ENCODE measurements around the gene PDE4B.

PDE4B gene

DNA sequence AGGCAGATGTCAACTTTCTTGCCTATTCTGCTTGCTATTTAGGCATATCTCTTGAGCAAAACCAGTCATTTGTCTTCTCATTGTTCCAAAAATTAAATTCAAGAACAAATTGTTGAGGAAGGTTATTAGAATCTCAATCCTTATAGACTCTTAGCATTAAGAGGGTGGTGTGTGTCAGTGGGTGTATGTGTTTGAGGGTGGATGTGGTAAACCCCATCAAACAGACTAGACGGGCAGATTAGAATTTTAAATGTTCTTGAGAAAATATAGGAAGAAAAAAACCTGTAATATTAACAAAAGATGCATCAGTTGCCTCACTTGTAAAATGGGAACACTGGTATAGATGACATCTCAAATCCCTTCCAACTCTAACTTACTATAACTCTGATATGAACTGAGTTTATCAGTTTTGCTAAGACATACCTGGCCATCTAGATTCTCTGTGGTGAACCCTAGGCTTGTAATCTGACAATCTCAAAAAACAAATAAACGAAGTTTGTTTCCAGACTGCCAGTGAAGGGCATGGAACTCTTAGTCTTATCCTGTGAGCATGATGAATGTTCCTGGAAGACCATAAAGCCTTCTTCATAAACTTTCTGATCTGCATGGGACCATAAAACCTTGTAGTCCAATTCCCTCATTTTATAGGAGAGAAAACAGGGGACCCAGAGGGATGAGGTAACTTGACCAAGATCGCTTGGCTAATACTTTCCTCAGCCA is 564.9 kb downstream of the PDE4B start:
- no peak for DNase-seq (ENCODE audit: low read depth in 2 of 2)

DNA sequence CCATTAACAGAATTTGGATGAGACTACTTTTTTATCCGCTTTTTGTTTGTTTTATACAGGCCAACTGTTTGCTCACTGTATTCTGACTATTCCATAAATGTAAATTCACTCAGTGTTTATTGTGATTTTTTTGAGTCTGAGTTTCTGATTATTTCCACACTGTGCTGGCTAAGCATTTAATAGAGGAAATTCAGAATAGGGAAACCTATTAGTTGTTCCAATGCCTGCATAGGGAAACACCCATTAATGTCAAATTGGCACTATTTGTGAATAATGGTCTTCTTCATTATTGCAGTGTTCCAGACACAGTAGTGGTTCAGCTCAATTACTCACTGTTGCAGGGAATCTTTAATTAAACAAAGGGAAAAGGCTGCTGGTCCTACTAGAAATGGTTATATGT is 566.6 kb downstream of the PDE4B start:
- DNase-seq (ENCODE audit: low read depth in 2 of 2) = no peak

DNA sequence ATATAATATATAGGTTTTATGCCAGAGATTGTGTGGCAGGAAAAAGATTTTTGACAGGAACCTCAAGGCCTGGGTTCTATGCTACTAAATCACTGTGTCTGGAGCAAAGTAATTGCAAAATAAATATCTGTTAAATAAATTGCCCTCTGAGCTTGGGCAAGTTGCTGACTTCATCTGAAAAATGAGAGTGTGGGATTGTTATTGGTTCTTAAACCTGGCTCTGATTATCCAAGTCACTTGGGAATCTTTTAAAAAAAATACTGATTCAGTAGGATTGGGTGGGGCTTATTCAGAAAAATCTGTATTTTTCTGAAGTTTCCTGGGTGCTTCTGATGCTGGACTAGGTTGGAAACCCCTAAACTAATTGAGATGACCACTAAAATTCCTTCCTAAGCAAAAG is 567.1 kb downstream of the PDE4B start:
- DNase-seq (ENCODE audit: low read depth in 2 of 2) = no peak

DNA sequence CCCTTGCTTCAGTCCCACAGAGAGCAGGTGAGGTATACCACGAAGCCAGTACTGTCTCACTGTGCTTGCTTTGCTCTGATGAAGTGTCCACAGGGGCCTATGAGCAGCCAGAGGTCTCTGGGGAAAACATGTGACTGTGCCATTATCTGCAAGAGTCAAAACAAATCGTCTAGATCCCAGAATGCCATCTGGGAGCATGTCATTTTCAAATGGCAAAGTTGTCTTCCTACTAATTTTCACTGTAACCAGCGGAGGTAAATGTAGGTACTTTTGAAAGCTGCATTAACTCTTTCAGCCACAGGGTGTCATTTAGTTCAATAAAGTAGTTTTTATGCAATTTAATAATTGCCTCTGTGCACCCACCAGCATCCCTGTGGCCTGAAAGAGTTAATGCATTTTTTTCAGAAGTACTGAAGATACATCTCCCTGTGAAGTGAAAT is 567.6 kb downstream of the PDE4B start:
- no peak for DNase-seq (ENCODE audit: low read depth in 2 of 2)

DNA sequence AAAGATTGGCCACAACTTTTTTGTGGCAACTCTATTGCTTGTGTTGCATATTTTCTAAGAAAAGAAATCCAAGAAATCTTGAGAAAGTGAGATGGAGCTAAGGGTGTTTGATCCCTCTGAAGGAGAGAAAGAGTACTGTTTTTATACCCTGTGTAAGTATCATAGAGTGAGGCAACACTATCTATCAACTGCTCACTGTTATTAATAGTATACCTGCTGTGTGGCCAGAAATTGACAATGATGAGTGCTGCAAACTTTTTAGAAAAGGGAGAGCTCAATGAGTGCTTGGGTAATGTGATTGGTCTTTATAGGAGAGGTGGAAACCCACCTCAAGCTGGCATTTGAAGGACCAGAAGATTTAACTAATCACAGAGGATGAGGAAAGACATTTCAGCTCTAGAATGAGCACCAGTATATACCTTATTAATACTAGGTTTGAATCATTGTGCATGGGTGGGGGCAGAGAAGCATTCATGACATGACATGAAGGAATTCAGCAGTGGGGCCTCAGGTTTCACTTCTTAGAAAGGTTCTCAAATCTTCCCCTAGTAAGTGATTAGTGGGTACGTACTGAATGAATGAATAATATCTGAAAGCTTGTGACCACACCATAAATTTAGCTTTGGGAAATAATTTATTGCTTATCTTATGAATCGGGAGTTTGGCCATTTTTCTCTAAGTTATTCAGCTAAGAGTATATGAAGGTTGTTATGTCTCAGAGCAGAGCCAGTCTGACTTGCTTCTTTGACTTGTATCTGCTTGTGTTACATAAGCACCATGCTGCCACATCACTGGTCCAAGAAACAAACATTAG is 572.1 kb downstream of the PDE4B start:
- DNase-seq (ENCODE audit: low read depth in 2 of 2) = no peak

- no peak for DNase-seq (ENCODE audit: low read depth in 2 of 2)
Measured at GRCh38 chr1:66365635-66366034, 572.9 kb downstream of the PDE4B start.

DNA sequence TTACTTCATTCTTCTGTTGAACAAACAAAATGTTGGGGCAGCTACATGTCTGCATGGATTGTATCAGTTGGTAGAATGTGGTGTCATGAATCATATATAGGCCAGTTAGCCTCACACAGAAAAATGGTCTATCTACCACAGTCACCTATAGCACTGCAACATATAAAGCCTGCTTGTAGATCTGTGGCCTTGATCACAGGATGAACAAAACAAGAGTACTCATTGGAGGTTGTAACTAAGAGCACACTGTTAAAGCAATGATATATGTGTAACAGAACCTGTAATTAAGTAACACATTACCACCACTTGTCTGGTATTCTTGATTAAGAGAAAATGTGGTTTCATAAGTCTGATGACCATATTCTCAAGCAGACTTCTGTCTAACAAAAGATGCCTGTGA is 573.9 kb downstream of the PDE4B start:
- DNase-seq (ENCODE audit: low read depth in 2 of 2) = no peak

DNA sequence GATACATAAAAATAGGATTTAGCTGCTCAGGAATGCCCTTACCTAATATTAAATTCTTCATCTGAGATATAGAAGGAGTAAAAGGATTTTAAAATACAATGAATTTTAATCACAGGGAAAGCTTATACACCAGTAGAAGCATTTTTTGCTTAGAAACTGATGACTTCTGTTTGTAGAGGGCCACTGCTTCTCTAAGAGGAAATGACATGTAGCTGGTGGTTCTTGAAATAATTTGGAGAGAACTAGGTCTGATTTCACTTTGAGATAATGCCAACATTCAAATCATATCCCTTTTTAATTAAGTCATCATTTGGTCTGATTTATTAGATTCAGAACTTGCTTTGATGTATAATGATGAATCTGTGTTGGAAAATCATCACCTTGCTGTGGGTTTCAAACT is 574.7 kb downstream of the PDE4B start:
- no peak for DNase-seq (ENCODE audit: low read depth in 2 of 2)

- no peak for DNase-seq (ENCODE audit: low read depth in 2 of 2)
Measured at GRCh38 chr1:66368261-66368660, 575.6 kb downstream of the PDE4B start.

GRCh38 chr1:66370462-66370971 is 577.8 kb downstream of the PDE4B start:
- DNase-seq (ENCODE audit: low read depth in 2 of 2) = no peak

DNA sequence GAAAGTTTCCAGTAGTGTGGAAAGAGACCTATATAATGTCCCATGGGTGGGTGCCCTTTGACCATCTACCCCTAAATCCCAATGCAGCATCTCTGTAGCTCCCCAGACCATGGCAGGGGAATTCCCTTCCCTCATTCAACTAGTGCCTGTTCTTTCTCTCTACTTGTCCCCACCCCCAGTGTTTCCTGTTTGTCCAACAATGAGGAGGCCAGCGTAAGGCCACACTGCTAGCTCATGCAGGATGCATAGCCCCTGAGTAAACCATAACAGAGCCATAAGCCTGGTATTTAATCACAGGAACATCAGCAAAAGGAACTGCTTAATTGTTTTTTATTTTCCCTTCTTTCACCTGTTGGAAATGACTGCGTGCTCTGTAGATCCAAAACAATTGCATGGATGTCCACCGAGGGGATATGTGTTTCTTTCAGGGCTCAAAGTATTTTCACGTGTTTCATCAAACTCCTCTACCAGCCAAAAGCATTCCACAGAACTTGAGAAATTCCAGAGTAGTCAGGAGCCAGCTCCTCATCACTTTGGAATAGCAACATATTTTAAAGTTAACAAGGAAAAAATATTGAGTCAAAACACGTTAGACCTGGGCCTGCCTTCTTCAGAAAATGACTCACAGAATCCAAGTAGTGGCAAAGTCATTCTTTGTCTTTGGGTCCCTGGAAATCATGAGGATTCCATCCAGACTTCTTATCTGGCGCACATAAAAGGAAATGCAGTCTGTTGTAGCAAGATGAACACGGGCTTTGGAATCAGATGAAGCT is 578.7 kb downstream of the PDE4B start:
- DNase-seq (ENCODE audit: low read depth in 2 of 2) = no peak

- no peak for DNase-seq (ENCODE audit: low read depth in 2 of 2)
Measured at GRCh38 chr1:66372522-66373101, 579.9 kb downstream of the PDE4B start.

- DNase-seq (ENCODE audit: low read depth in 2 of 2) = no peak
Measured at GRCh38 chr1:66373157-66373591, 580.5 kb downstream of the PDE4B start.

DNA sequence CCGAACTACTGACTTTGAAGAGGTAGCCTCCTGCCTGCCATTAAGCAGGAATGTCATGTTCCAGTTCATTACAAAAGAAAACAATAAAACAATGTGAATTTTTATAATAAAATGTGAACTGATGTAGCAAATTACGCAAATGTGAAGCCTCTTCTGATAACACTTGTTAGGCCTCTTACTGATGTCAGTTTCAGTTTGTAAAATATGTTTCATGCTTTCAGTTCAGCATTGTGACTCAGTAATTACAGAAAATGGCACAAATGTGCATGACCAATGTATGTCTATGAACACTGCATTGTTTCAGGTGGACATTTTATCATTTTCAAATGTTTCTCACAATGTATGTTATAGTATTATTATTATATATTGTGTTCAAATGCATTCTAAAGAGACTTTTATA is 581.5 kb downstream of the PDE4B start:
- no peak for DNase-seq (ENCODE audit: low read depth in 2 of 2)

DNA sequence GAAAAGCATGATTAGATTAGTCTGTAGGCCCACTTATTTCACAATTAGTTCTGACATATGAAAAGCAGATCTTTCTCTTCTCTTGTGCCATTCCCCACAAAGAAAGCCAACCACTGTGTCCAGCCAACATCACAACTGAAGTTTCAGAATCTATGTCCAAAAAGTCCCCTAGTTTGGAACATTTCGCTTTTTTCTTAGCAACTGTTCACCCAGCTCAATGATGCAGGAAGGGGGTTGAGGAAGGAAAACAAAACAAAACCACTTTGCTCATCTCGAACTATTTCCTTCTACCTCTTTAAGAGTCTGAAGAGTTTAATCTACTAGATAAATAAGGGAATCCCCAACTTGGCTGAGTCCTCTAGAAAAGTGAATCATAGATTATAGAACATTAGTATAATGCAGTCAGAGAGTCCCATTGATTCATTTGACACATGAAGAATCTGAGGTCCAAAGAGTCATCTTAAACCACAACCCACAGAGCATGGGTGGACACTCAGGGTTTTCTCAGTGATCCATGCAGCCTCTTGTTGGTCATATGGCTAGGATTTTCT is 581.9 kb downstream of the PDE4B start:
- DNase-seq (ENCODE audit: low read depth in 2 of 2) = no peak

DNA sequence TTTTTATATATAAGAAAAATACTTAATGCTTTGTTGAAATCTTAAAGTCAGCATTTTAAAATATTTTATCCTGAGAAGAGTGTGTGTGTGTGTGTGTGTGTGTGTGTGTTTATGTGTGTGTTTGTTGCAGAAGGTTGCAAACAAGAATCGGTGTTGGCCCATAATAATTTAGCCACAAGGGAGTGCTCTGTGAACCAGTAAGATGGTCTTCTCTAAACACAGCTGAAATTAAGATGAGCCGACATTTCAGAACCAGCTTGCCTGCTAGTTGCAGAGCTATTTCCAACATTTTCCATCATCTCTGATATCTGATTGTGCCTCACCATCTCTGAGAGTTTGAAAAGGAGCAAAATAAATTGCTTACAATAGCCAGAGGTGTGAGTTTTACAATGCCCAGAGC is 582.4 kb downstream of the PDE4B start:
- no peak for DNase-seq (ENCODE audit: low read depth in 2 of 2)

- no peak for DNase-seq (ENCODE audit: low read depth in 2 of 2)
Measured at GRCh38 chr1:66380452-66381212, 587.9 kb downstream of the PDE4B start.

GRCh38 chr1:66381621-66382275 is 589.1 kb downstream of the PDE4B start:
- DNase-seq (ENCODE audit: low read depth in 2 of 2) = no peak

DNA sequence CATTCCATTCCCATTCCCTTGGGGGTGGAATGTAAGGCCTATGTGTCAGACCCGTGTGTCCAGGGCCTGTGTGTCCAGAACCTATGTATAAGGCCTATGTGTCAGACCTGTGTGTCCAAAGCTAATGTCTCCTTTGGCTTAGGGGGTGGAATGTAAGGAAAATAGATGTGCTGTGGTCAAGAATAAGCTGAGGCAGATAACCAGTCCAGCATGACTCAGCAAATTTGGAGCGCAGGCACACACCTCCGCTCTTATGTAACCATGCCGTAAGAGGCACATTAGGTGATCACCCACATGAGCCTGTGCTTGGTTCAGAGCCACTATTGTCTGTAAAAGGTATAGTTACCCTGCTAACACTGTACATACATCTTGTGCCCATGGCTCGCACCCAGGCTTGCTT is 590.5 kb downstream of the PDE4B start:
- DNase-seq (ENCODE audit: low read depth in 2 of 2) = no peak

DNA sequence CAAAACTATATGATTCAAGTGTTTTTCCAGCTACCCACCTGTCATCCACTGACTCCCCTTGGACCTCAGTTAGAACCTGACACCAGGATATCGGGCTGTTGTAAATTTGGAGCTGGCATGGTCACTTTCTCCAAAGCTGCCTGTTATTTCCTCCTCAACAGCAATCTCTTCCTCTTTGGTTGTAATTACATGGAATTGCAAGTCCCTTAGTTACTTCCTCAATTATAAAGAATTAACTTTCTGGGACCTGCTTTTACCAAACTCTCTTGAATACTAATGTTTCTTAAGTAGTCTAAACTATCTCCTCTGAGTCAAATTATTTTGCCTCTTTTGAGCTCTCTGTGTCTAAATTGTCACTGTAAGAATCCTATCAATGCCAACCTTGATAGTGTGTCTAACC is 590.9 kb downstream of the PDE4B start:
- no peak for DNase-seq (ENCODE audit: low read depth in 2 of 2)

Measured in stimulated activated CD8-positive, alpha-beta memory T cell treated with anti-CD3 and anti-CD28 coated beads, Interleukin-7, amount 100 ng/mL, for 1 hour (primary cell).